ENCODE data around the gene GGT5.
A peak's percentile ranks its signal among the peaks of the same experiment; 100 is the strongest.

Gene GGT5

DNA sequence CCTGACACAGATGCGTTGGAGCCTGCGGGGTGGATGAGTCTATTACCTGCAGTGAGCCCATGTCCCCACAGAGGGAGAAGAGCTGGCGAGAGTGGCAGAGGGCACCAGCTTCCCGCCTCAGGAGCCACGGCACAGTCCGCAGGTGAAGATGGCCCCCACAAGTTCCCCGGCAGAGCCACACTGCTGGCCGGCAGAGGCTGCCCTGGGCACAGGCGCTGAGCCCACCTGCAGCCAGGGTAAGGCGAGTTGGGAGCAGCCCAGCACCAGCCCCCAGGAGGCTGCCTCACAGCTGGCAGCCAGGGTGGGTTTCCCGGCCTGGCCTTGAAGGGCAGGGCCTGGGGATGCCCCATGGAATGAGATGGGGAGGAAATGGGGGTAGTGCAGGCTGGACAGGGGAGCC, 68.8 kb downstream of the GGT5 start:
- no peak for DNase-seq (ENCODE audit: low read depth)
- TF ChIP-seq, protein P1, sequence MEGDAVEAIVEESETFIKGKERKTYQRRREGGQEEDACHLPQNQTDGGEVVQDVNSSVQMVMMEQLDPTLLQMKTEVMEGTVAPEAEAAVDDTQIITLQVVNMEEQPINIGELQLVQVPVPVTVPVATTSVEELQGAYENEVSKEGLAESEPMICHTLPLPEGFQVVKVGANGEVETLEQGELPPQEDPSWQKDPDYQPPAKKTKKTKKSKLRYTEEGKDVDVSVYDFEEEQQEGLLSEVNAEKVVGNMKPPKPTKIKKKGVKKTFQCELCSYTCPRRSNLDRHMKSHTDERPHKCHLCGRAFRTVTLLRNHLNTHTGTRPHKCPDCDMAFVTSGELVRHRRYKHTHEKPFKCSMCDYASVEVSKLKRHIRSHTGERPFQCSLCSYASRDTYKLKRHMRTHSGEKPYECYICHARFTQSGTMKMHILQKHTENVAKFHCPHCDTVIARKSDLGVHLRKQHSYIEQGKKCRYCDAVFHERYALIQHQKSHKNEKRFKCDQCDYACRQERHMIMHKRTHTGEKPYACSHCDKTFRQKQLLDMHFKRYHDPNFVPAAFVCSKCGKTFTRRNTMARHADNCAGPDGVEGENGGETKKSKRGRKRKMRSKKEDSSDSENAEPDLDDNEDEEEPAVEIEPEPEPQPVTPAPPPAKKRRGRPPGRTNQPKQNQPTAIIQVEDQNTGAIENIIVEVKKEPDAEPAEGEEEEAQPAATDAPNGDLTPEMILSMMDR (IDR thresholded peaks at IDR 0.05; ENCODE audit: control insufficient read depth, insufficient read depth, low read depth, low read length, missing control alignments), result no peak
- H3K4me3 ChIP-seq (ENCODE audit: control insufficient read depth, low read depth, low read length), result no peak overlapping the region

DNA sequence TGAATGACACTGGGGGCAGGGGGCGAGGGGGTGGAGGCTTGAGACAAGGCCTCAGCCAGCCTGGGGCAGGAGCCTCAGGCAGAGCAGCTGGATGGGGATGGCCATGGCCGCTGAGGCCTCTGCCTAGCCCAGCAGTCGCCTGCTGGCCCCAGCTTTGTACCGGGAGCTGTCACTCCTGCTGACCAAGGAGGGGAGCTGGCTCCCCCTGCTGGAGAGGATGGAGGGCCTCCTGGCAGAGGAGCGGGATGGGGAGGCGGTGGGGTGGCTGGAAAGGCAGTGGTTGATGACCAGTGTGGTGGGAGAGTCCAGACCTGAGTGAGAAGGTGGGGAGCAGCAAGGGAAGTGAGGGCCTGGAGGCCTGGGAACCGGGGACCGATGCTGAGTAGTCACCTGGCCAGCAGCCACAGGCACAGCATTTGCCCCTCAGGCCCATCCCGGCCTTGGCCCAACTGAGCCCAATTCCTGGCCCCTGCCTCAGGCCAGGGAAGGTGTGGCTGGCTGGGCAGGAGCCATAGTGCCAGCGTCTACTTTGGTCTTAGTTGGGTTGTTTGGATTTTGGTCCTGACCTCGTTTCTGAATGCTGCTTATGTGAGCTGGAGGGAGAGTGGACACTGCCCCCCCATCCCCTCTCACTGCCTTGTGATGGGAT, 69.6 kb downstream of the GGT5 start:
- H3K4me3 ChIP-seq (ENCODE audit: control insufficient read depth, low read depth, low read length), result no peak overlapping the region
- TF ChIP-seq, protein P1 (IDR thresholded peaks at IDR 0.05; ENCODE audit: control insufficient read depth, insufficient read depth, low read depth, low read length, missing control alignments), result peak; percentile 99
- no peak for DNase-seq (ENCODE audit: low read depth)

DNA sequence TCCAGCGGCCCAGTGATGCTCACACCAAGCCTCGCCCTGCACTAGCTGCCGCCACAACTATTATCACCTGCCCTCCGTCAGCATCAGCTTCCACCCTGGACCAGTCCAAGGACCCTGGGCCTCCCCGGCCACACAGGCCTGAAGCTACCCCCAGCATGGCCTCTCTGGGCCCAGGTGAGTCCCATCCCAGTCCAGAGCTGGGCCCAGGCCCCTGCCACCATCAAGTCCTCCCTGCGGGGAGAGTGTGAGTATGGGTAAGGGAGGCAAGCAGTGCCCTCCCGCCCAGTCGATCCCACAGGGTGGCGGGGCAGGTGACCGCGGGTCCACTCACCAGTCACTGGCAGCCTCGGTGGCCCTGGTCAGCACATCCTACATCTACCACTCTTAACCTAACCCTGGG, 73.1 kb downstream of the GGT5 start:
- TF ChIP-seq, protein P1 (IDR thresholded peaks at IDR 0.05; ENCODE audit: control insufficient read depth, insufficient read depth, low read depth, low read length, missing control alignments), result no peak
- no peak for DNase-seq (ENCODE audit: low read depth)

DNA sequence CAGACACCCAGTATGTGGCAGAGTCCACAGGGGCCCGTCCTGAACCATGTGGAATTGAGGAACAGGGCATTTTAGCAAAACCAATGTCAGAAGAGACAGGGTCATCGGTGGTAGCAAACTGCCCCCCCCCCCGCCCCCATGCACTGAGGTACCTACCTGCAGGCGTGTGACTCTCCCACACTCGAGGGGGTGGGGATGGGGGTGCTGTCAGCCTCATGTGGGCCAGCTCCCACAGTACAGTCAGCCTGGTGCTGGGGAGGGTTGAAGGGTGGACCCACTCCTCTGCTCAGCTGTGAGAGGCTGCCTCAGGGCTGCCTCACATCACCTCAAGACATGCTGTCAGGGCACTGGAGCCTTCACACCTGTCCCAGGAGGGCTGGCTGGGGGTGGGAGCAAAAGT, 74.2 kb downstream of the GGT5 start:
- TF ChIP-seq, protein P1 (IDR thresholded peaks at IDR 0.05; ENCODE audit: control insufficient read depth, insufficient read depth, low read depth, low read length, missing control alignments), result no peak
- no peak overlapping the region for H3K4me3 ChIP-seq (ENCODE audit: control insufficient read depth, low read depth, low read length)
- DNase-seq (ENCODE audit: low read depth), result no peak

More for the DNA sequence above, 73.1 kb downstream of the GGT5 start:
- no peak overlapping the region for H3K4me3 ChIP-seq (ENCODE audit: control insufficient read depth, low read depth, low read length)

DNA sequence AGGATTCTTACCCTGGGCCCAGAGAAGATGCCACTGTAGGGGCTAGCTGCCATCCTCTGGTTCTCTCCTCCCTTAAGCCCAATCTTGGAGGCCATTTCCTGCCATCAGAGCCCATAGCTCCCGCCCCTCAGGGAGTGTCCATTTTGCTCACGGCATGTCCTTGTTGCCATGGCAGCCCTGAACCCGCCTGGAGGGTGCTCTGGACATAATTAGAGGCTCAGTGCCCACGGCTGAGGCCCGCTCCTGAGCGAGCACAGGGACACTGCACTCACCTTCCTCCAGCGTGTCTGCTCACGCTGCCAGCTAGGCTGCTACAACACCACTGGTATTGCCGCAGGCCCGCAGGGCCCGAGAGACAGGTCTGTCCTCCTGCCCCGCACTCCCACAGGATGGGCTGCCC, 74.7 kb downstream of the GGT5 start:
- no peak overlapping the region for H3K4me3 ChIP-seq (ENCODE audit: control insufficient read depth, low read depth, low read length)
- DNase-seq (ENCODE audit: low read depth), result no peak
- TF ChIP-seq, protein P1 (IDR thresholded peaks at IDR 0.05; ENCODE audit: control insufficient read depth, insufficient read depth, low read depth, low read length, missing control alignments), result no peak

Measured in AG09309 (cell line).